GM18870 (cell line): ENCODE data around the gene HOXB13.

Experiments used
- ATAC-seq: cut with Tn5 transposase; IDR thresholded peaks from one replicate; pipeline ENCODE4 v1.9.1; 2021; ENCODE audit warnings: moderate library complexity; ENCODE audit not compliant: unreplicated experiment

Gene HOXB13

GRCh38 chr17:48728232-48729231 lies at the start of gene HOXB13:
Gene HOXB13 (minus strand): TSS chr17:48728750. CDS start chr17:48728593, 157 bp downstream.
- no peak for ATAC-seq

GRCh38 chr17:48776602-48777001 lies 48.1 kb upstream of the HOXB13 start:
- ATAC-seq, result no peak

- ATAC-seq, result no peak
Observed at GRCh38 chr17:48773245-48773644, 44.7 kb upstream of the HOXB13 start.

- ATAC-seq, result no peak
Observed at GRCh38 chr17:48770954-48771353, 42.4 kb upstream of the HOXB13 start.

- no peak for ATAC-seq
Observed at GRCh38 chr17:48769009-48769675, 40.6 kb upstream of the HOXB13 start.

GRCh38 chr17:48767263-48767774 lies 38.8 kb upstream of the HOXB13 start:
- ATAC-seq, result no peak

GRCh38 chr17:48761114-48761513 lies 32.6 kb upstream of the HOXB13 start:
- no peak for ATAC-seq

GRCh38 chr17:48760411-48760810 lies 31.9 kb upstream of the HOXB13 start:
- no peak for ATAC-seq

GRCh38 chr17:48759288-48759687 lies 30.7 kb upstream of the HOXB13 start:
- no peak for ATAC-seq

- ATAC-seq, result no peak
Observed at GRCh38 chr17:48757524-48757961, 29.0 kb upstream of the HOXB13 start.

- no peak for ATAC-seq
Observed at GRCh38 chr17:48756830-48757251, 28.3 kb upstream of the HOXB13 start.

- no peak for ATAC-seq
Observed at GRCh38 chr17:48755356-48755755, 26.8 kb upstream of the HOXB13 start.

GRCh38 chr17:48754500-48755261 lies 26.1 kb upstream of the HOXB13 start:
- no peak for ATAC-seq

- no peak for ATAC-seq
Observed at GRCh38 chr17:48753794-48754499, 25.4 kb upstream of the HOXB13 start.

GRCh38 chr17:48752399-48753288 lies 24.1 kb upstream of the HOXB13 start:
- no peak for ATAC-seq

- ATAC-seq, result no peak
Observed at GRCh38 chr17:48751733-48752398, 23.3 kb upstream of the HOXB13 start.

GRCh38 chr17:48751172-48751571 lies 22.6 kb upstream of the HOXB13 start:
- no peak for ATAC-seq

GRCh38 chr17:48749621-48750553 lies 21.3 kb upstream of the HOXB13 start:
- no peak for ATAC-seq
